A549 treated with RU486 at 1 μM for 4 hours (cell line): ENCODE measurements around the gene PTH. TPM values are rescaled to one million over a fixed set of nuclear protein-coding genes. Genes with fewer than 3 reads are reported as not detected.

Experiments
- total RNA-seq: library from RNA; stranded (reverse); fragments of 200-300 nt; extraction: Qiagen RNA extraction; gene quantifications from 5 replicates; pipeline ENCODE4 v1.2.3, GENCODE V29; 2022; ENCODE audit warnings: low read depth

The PTH gene
- total RNA-seq, result not detected in 5 replicates

DNA sequence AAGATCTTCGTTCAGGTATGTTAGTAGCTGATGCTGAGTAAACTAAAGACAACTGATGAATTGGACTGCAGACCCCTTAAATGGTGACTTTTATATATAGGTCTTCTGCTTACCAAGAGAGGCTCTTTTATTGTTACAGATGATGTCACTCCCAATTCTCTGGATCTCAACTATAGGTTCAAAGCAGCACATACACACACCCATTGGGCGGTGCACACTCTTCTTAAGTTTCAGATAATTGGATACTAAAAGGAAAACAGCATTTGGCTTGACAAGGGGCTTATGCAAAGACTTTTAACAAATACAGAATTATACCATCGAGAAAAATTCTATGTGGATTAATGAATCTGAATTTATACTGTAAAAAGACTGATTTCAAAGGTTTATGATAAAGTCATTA is at the start of gene PTH:
TSS of gene PTH (minus strand) at position 69 of the 400 bp plus-strand sequence. CDS start 3,142 bp downstream, outside the sequence.

DNA sequence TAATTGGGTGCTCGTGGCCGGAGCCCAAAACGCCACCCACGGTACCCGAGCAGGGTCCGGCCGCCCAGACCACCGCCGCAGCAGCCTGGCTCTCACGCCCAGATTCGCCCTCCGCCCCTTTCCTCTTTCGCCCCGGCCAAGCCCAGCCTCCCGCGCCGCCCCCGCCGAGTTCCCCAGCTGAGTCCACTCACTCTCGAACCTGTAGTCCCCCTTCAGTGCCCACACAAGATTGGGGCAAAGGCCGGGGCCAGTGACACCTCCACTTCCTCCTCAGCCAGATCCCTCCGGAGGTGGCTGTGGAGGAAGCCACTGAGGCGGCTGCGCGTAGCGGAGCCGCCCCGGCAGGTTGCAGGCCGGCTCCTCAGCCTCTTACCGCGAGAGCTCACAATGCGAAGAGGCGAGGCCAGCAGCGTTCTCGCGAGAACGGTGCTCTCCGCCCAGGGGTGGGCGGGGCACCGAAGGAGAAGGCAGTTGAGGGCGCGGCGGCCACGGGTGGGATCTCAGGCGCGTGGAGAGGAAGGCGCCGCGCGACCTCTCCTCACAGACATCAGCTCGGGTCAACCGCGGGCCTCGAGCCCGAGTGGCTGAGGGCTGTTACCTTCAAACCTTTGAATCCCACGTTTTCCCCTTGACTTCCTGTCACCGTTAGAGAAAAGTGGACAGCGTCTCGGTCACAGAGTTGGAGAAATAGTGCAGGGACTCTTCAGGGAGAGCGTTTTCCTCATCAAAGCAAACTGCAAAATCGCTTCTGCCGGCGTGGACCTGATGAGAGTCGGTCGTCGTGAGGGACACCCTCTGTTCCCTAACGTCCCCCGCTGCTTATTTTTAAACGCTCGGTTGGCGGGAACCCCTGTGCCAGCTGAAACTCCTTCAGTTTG is 32.7 kb downstream of the PTH start, which contains the start of gene BTBD10:
TSS of gene BTBD10 (minus strand) at position 322 of the 878 bp plus-strand sequence. CDS start 18,098 bp downstream, outside the sequence.

Other genes with a start within 250 kb of the PTH start
- 9.2 to 11.8 TPM (median 11.6 TPM) in 5 replicates for gene BMAL1, start 218.2 kb downstream of the PTH start, total RNA-seq
- 35.5 to 57.7 TPM (median 45.1 TPM) in 5 replicates for gene BTBD10, start 32.8 kb downstream of the PTH start, total RNA-seq
- gene FAR1, start 172.7 kb upstream of the PTH start, total RNA-seq, result 43.2 to 62.2 TPM (median 58.9 TPM) in 5 replicates